ENCODE results near the gene PRR33. TPM values are rescaled to one million over a fixed set of nuclear protein-coding genes. Genes with fewer than 3 reads are reported as not detected.

PRR33 gene
- total and polyA plus RNA-seq, 9 of the 15 experiments (the other 6 are each of a cell fraction or from before 2014, with no cell fraction given) = not detected

DNA sequence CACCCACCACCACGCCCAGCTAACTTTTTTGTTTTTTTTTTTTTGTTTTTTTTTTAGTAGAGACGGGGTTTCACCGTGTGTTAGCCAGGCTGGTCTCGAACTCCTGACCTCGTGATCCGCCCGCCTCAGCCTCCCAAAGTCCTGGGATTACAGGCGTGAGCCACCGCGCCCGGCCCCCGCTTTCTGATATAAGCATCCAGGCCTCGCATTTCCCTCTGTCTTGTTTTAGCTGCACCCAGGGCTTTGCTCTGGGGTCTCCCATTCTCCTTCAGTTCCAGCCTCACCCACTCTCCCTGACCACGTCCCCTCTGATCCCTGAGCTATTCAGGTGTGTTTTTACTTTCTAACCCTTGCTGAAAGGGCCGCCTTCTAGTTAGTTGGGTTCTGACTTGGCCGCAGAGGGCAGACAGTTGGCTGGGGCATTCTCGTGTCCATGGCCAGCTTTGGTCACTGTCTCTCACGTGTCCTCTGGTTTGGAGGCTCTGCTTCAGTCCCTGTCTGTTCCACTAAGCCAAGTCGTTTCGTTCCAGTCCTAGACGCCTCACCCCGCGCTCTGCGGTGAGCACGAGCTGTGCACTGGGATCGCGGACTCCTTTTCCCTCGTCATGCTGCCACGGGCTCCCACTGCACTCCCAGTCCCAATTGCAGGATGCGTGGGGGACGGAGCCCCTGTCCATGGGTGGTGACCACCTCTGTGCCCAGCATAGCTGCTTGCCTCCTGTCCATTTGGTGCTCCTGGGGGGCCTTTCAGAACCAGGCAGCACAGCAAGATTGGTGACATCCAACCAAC, 21.8 kb upstream of the PRR33 start:
- Histone ChIP-seq H2AFZ (ENCODE audit: low read depth, low read length) (no peak overlapping the region), H3K4me1 (replicated peaks in 1 of 2; ENCODE audit: control insufficient read depth in 2 of 2, insufficient read depth in 2 of 2, low read length in 2 of 2) (peaks cover 0 to 15% of the 10 kb centered on the region in 2 experiments; a peak in 1 of 5 replicates), H3K9ac (ENCODE audit: insufficient read depth in 1 of 2, low read depth in 2 of 2, low read length in 2 of 2) (0 out of 4 replicates have a peak overlapping the region, but pooled peaks of 1 of the 2 experiments have one; percentile 26), H3K4me2 (ENCODE audit: insufficient read depth, low read length) (no peak overlapping the region), H3K9me1 (ENCODE audit: control insufficient read depth, insufficient read depth, low read length) (no peaks in the 10 kb centered on the region), H3K4me3 (no peak overlapping the region), H3K27me3 (ENCODE audit: control insufficient read depth in 2 of 2, insufficient read depth in 2 of 2, low read length in 2 of 2) (peaks cover 19 to 50% of the 10 kb centered on the region in 2 experiments), H3K9me3 (replicated peaks; ENCODE audit: control insufficient read depth, insufficient read depth, low read depth, low read length) (no peaks in the 10 kb centered on the region; the same call in 1 of the 2 replicates), H3K79me2 (ENCODE audit: control insufficient read depth, insufficient read depth, low read length) (no peaks in the 10 kb centered on the region), H4K20me1 (replicated peaks; ENCODE audit: control insufficient read depth, insufficient read depth, low read length) (0 out of 2 replicates have a peak, but pooled peaks cover 2% of the 10 kb centered on the region), H3K36me3 (ENCODE audit: control insufficient read depth, insufficient read depth, low read length) (no peaks in the 10 kb centered on the region), H3K27ac (ENCODE audit: extremely low read depth, low read depth, low read length) (no peak overlapping the region)
- BruUV-seq (replicated peaks) = no TSS peak
- no peak for TF ChIP-seq ZNF384 (IDR thresholded peaks at IDR 0.05; ENCODE audit: low read depth, low read length)
- TF ChIP-seq ARID2 (IDR thresholded peaks at IDR 0.05) = no peak
- no peak for TF ChIP-seq PURB (CRISPR knock-in tag; IDR thresholded peaks at IDR 0.05; ENCODE audit: low read depth)
- 6% methylated on average over 26 of the region's 31 CpGs for WGBS (ENCODE audit: insufficient coverage, low coverage, missing lambda C conversion rate)
- DNase-seq (ENCODE audit: extremely low read depth in 1 of 4, low spot score in 3 of 4) (no peak), ATAC-seq (peak; percentile 27; the same call in 2 of the 3 replicates), FAIRE-seq (no peak)
- in situ Hi-C loops (cut with MboI) = no loop called here
- ChIA-PET POLR2A (interaction anchor here (1.0 kb wide), 1 partner anchor 24 kb away, joined by 3 read pairs; no protein-coding TSS in a partner anchor), CTCF (ENCODE audit: low intra/inter-chr PET ratio) (no interaction called here)
- intact Hi-C loops (cut with micrococcal nuclease) = no loop called here

DNA sequence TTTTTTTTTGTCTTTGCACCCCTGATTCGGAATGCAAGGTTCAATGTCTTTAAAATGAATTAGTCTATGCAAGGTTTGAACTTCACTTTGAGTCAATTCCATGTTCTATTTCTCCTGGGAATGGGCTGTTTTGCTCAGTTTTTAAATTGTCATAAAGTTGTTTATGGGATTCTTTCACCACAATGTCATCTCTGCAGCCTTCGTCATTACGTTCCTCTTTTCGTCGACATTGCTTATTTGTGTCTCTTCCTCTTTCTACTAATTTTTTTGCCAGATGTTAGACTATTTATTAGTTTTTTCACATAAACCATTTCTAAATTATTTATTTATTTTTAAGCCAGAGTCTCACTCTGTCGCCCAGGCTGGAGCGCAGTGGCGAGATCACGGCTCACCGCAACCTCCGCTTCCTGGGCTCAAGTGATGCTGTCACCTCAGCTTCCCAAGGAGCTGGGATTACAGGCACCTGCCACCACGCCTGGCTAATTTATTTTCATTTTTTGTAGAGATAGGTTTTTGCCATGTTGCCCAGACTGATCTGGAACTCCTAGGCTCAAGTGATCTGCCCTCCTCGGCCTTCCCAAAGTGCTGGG, 20.7 kb upstream of the PRR33 start:
- no peaks in the 10 kb centered on the region for H3K36me3 ChIP-seq (ENCODE audit: control insufficient read depth, insufficient read depth, low read length)
- no peaks in the 10 kb centered on the region; the same call in 1 of the 2 replicates for H3K9me3 ChIP-seq (replicated peaks; ENCODE audit: control insufficient read depth, insufficient read depth, low read depth, low read length)
- H3K27me3 ChIP-seq (ENCODE audit: control insufficient read depth in 2 of 2, insufficient read depth in 2 of 2, low read length in 2 of 2) = peaks cover 27 to 49% of the 10 kb centered on the region in 2 experiments
- ChIA-PET POLR2A (interaction anchor here (0.7 kb wide), 2 partner anchors 25 to 470 kb away, joined by 3 read pairs; no protein-coding TSS in a partner anchor), CTCF (ENCODE audit: low intra/inter-chr PET ratio) (no interaction called here)
- DNase-seq (ENCODE audit: extremely low read depth in 1 of 4, low spot score in 3 of 4) = no peak
- no TSS peak for BruUV-seq (replicated peaks)
- no peak overlapping the region for H3K4me3 ChIP-seq
- no peaks in the 10 kb centered on the region for H3K9me1 ChIP-seq (ENCODE audit: control insufficient read depth, insufficient read depth, low read length)
- intact Hi-C loops (cut with micrococcal nuclease) (no loop called here), in situ Hi-C loops (cut with MboI) (no loop called here)
- no peak overlapping the region for H3K27ac ChIP-seq (ENCODE audit: extremely low read depth, low read depth, low read length)
- H2AFZ ChIP-seq (ENCODE audit: low read depth, low read length) = no peak overlapping the region
- no peaks in the 10 kb centered on the region for H3K79me2 ChIP-seq (ENCODE audit: control insufficient read depth, insufficient read depth, low read length)
- no peak overlapping the region for H3K9ac ChIP-seq (ENCODE audit: insufficient read depth in 1 of 2, low read depth in 2 of 2, low read length in 2 of 2)
- TF ChIP-seq NCOA2 (IDR thresholded peaks at IDR 0.05; ENCODE audit: partially characterized antibody in 2 of 2) (no peak), ARID3A (IDR thresholded peaks at IDR 0.05; ENCODE audit: borderline replicate concordance, low read depth, low read length) (no peak), RNF2 (IDR thresholded peaks at IDR 0.05) (no peak), MTA3 (IDR thresholded peaks at IDR 0.05; ENCODE audit: borderline replicate concordance) (no peak), FOXK2 (conservative IDR thresholded peaks at IDR 0.05 in 1 of 2, IDR thresholded peaks at IDR 0.05 in 1 of 2; ENCODE audit: low read depth in 2 of 2) (no peak), HMG20A (CRISPR knock-in tag; conservative IDR thresholded peaks at IDR 0.05) (no peak), SIN3B (IDR thresholded peaks at IDR 0.05; ENCODE audit: low read depth) (no peak), ETV6 (IDR thresholded peaks at IDR 0.05; ENCODE audit: borderline replicate concordance in 1 of 2, low read depth in 2 of 2, low read length in 1 of 2) (no peak), ETV6 (CRISPR knock-in tag; IDR thresholded peaks at IDR 0.05; ENCODE audit: borderline replicate concordance) (no peak)
- no peak for ATAC-seq
- WGBS (ENCODE audit: insufficient coverage, low coverage, missing lambda C conversion rate) = 16% methylated on average over 13 of the region's 13 CpGs
- peaks cover 0 to 5% of the 10 kb centered on the region in 2 experiments; a peak in 1 of 5 replicates for H3K4me1 ChIP-seq (replicated peaks in 1 of 2; ENCODE audit: control insufficient read depth in 2 of 2, insufficient read depth in 2 of 2, low read length in 2 of 2)
- H3K4me2 ChIP-seq (ENCODE audit: insufficient read depth, low read length) = no peak overlapping the region
- H4K20me1 ChIP-seq (replicated peaks; ENCODE audit: control insufficient read depth, insufficient read depth, low read length) = 0 out of 2 replicates have a peak, but pooled peaks cover 2% of the 10 kb centered on the region
- FAIRE-seq = no peak

Measured in K562 (cell line).